GM13977 (cell line): Measurements from ENCODE around the gene NCAPD2.

Experiments
- DNase-seq: peaks from one replicate; pipeline ENCODE4 v3.0.0; 2012; ENCODE audit warnings: low spot score
- CTCF ChIP-seq: IDR thresholded peaks from 2 replicates; pipeline ENCODE4 v1.5.1; 2012; ENCODE audit warnings: mild to moderate bottlenecking, control low read depth; ENCODE audit not compliant: insufficient read depth; ENCODE audit errors: extremely low read depth, missing control alignments
- in situ Hi-C: fragments of 300-500 bp; cut with MboI; formaldehyde crosslinking; loops from one replicate; pipeline ENCODE4 v1.12.0; 2022; ENCODE audit warnings: low sequenced_read_pairs, low pct_unique_long_range_greater_than_20kb, mixed read lengths, inconsistent platforms; ENCODE audit not compliant: unreplicated experiment

NCAPD2 gene

GRCh38 chr12:6567112-6567670, 73.3 kb downstream of the NCAPD2 start:
- DNase-seq = no peak
- no peak for TF ChIP-seq CTCF
- in situ Hi-C loops = no loop called here

GRCh38 chr12:6569312-6569711, 75.4 kb downstream of the NCAPD2 start:
- in situ Hi-C loops = no loop called here
- no peak for TF ChIP-seq CTCF
- DNase-seq = no peak

GRCh38 chr12:6569786-6570185, 75.9 kb downstream of the NCAPD2 start:
- in situ Hi-C loops = no loop called here
- no peak for TF ChIP-seq CTCF
- DNase-seq = no peak

- DNase-seq = peak; percentile 52
- in situ Hi-C loops = no loop called here
- TF ChIP-seq CTCF = peak; percentile 74
These were observed 76.5 kb downstream of the NCAPD2 start for GRCh38 chr12:6570264-6570887.

GRCh38 chr12:6573001-6573400, 79.1 kb downstream of the NCAPD2 start:
- in situ Hi-C loops = no loop called here
- TF ChIP-seq CTCF = no peak
- DNase-seq = no peak

- TF ChIP-seq CTCF = no peak
- in situ Hi-C loops = no loop called here
- DNase-seq = no peak
These were observed 80.8 kb downstream of the NCAPD2 start for GRCh38 chr12:6574576-6575295.
